ENCODE data around the gene KIF26B. TPM values are rescaled to one million over a fixed set of nuclear protein-coding genes. Genes with fewer than 3 reads are reported as not detected.

The KIF26B gene
- total and polyA plus RNA-seq, 10 of the 15 experiments (the other 5 are each of a cell fraction or from before 2014, with no cell fraction given), result 0.35 to 11.6 (median 2.2) TPM

DNA sequence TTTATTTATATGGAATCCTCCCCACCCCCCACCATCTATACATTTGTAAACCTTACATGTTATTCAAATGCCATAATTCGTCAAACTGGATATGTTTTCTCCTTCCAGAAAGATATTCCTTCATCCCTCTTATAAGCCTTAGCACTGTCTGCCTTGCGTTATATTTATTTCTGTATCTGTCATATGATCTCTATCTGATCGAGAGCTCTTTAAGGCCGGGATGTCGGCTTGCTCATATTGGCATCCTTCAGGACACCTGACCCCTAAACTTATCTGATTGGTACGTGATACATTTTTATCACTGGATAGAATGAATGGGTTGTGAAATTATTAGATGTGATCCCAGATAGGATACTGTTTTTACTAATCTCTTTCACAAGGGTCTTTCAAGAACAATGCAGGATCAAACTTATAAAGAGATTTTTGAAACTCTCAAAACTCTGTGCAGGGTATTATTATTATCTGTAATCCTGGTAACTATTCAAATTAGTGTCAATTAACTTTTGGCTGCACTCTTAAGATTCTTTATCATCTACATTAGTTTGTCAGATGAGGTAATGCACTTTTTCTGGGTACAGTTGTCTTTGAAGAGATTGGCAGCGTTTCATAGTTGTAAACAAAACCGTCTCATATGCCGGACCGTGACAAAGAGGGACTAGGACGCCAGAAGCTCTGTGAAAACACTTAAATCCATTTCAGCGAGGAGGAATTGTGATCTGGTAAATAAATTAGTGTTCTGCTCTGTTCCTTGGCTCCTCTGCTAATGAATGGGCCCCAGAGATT lies 152.0 kb downstream of the KIF26B start (continued):
- TF ChIP-seq, protein P1, sequence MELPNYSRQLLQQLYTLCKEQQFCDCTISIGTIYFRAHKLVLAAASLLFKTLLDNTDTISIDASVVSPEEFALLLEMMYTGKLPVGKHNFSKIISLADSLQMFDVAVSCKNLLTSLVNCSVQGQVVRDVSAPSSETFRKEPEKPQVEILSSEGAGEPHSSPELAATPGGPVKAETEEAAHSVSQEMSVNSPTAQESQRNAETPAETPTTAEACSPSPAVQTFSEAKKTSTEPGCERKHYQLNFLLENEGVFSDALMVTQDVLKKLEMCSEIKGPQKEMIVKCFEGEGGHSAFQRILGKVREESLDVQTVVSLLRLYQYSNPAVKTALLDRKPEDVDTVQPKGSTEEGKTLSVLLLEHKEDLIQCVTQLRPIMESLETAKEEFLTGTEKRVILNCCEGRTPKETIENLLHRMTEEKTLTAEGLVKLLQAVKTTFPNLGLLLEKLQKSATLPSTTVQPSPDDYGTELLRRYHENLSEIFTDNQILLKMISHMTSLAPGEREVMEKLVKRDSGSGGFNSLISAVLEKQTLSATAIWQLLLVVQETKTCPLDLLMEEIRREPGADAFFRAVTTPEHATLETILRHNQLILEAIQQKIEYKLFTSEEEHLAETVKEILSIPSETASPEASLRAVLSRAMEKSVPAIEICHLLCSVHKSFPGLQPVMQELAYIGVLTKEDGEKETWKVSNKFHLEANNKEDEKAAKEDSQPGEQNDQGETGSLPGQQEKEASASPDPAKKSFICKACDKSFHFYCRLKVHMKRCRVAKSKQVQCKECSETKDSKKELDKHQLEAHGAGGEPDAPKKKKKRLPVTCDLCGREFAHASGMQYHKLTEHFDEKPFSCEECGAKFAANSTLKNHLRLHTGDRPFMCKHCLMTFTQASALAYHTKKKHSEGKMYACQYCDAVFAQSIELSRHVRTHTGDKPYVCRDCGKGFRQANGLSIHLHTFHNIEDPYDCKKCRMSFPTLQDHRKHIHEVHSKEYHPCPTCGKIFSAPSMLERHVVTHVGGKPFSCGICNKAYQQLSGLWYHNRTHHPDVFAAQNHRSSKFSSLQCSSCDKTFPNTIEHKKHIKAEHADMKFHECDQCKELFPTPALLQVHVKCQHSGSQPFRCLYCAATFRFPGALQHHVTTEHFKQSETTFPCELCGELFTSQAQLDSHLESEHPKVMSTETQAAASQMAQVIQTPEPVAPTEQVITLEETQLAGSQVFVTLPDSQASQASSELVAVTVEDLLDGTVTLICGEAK (IDR thresholded peaks at IDR 0.05; ENCODE audit: borderline replicate concordance), result no peak
- TF ChIP-seq TBL1XR1 (IDR thresholded peaks at IDR 0.05; ENCODE audit: low read depth, low read length) (no peak), FOS (IDR thresholded peaks at IDR 0.05; ENCODE audit: borderline replicate concordance, extremely low read depth, insufficient read length) (no peak), NR2F1 (conservative IDR thresholded peaks at IDR 0.05) (no peak), ZNF622 (IDR thresholded peaks at IDR 0.05) (no peak), KDM1A (IDR thresholded peaks at IDR 0.05; ENCODE audit: borderline replicate concordance) (no peak), MYC (IDR thresholded peaks at IDR 0.05; ENCODE audit: insufficient read depth, insufficient read length, insufficient replicate concordance, low read length, severe bottlenecking) (no peak), CREM (IDR thresholded peaks at IDR 0.05; ENCODE audit: low read depth) (no peak), IKZF1 (conservative IDR thresholded peaks at IDR 0.05) (no peak), NRF1 (conservative IDR thresholded peaks at IDR 0.05; ENCODE audit: low read depth, low read length) (no peak)
- TF ChIP-seq, protein P2, sequence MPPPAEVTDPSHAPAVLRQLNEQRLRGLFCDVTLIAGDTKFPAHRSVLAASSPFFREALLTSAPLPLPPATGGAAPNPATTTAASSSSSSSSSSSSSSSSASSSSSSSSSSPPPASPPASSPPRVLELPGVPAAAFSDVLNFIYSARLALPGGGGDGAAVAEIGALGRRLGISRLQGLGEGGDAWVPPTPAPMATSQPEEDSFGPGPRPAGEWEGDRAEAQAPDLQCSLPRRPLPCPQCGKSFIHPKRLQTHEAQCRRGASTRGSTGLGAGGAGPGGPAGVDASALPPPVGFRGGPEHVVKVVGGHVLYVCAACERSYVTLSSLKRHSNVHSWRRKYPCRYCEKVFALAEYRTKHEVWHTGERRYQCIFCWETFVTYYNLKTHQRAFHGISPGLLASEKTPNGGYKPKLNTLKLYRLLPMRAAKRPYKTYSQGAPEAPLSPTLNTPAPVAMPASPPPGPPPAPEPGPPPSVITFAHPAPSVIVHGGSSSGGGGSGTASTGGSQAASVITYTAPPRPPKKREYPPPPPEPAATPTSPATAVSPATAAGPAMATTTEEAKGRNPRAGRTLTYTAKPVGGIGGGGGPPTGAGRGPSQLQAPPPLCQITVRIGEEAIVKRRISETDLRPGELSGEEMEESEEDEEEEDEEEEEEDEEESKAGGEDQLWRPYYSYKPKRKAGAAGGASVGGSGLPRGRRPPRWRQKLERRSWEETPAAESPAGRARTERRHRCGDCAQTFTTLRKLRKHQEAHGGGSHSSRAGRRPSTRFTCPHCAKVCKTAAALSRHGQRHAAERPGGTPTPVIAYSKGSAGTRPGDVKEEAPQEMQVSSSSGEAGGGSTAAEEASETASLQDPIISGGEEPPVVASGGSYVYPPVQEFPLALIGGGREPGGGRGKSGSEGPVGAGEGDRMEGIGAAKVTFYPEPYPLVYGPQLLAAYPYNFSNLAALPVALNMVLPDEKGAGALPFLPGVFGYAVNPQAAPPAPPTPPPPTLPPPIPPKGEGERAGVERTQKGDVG (CRISPR knock-in tag; IDR thresholded peaks at IDR 0.05), result no peak
- TF ChIP-seq, protein P3, sequence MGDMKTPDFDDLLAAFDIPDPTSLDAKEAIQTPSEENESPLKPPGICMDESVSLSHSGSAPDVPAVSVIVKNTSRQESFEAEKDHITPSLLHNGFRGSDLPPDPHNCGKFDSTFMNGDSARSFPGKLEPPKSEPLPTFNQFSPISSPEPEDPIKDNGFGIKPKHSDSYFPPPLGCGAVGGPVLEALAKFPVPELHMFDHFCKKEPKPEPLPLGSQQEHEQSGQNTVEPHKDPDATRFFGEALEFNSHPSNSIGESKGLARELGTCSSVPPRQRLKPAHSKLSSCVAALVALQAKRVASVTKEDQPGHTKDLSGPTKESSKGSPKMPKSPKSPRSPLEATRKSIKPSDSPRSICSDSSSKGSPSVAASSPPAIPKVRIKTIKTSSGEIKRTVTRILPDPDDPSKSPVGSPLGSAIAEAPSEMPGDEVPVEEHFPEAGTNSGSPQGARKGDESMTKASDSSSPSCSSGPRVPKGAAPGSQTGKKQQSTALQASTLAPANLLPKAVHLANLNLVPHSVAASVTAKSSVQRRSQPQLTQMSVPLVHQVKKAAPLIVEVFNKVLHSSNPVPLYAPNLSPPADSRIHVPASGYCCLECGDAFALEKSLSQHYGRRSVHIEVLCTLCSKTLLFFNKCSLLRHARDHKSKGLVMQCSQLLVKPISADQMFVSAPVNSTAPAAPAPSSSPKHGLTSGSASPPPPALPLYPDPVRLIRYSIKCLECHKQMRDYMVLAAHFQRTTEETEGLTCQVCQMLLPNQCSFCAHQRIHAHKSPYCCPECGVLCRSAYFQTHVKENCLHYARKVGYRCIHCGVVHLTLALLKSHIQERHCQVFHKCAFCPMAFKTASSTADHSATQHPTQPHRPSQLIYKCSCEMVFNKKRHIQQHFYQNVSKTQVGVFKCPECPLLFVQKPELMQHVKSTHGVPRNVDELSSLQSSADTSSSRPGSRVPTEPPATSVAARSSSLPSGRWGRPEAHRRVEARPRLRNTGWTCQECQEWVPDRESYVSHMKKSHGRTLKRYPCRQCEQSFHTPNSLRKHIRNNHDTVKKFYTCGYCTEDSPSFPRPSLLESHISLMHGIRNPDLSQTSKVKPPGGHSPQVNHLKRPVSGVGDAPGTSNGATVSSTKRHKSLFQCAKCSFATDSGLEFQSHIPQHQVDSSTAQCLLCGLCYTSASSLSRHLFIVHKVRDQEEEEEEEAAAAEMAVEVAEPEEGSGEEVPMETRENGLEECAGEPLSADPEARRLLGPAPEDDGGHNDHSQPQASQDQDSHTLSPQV (IDR thresholded peaks at IDR 0.05), result no peak
- TF ChIP-seq, protein P4, sequence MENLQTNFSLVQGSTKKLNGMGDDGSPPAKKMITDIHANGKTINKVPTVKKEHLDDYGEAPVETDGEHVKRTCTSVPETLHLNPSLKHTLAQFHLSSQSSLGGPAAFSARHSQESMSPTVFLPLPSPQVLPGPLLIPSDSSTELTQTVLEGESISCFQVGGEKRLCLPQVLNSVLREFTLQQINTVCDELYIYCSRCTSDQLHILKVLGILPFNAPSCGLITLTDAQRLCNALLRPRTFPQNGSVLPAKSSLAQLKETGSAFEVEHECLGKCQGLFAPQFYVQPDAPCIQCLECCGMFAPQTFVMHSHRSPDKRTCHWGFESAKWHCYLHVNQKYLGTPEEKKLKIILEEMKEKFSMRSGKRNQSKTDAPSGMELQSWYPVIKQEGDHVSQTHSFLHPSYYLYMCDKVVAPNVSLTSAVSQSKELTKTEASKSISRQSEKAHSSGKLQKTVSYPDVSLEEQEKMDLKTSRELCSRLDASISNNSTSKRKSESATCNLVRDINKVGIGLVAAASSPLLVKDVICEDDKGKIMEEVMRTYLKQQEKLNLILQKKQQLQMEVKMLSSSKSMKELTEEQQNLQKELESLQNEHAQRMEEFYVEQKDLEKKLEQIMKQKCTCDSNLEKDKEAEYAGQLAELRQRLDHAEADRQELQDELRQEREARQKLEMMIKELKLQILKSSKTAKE (IDR thresholded peaks at IDR 0.05; ENCODE audit: low read depth, poor library complexity, severe bottlenecking), result no peak
- TF ChIP-seq, protein P5, sequence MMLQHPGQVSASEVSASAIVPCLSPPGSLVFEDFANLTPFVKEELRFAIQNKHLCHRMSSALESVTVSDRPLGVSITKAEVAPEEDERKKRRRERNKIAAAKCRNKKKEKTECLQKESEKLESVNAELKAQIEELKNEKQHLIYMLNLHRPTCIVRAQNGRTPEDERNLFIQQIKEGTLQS (IDR thresholded peaks at IDR 0.05; ENCODE audit: borderline replicate concordance, extremely low read depth, low read depth, low read length), result no peak
